GM21619 (cell line): ENCODE results near the gene NKAIN4.
"Not testable (repeated sequence)": the region's sequence is repeated elsewhere in the genome, so short reads cannot be mapped to it uniquely, and the experiment has no call there.

Experiments used
- ATAC-seq: cut with Tn5 transposase; IDR thresholded peaks from one replicate; pipeline ENCODE4 v1.9.1; 2021; ENCODE audit not compliant: unreplicated experiment

The NKAIN4 gene

DNA sequence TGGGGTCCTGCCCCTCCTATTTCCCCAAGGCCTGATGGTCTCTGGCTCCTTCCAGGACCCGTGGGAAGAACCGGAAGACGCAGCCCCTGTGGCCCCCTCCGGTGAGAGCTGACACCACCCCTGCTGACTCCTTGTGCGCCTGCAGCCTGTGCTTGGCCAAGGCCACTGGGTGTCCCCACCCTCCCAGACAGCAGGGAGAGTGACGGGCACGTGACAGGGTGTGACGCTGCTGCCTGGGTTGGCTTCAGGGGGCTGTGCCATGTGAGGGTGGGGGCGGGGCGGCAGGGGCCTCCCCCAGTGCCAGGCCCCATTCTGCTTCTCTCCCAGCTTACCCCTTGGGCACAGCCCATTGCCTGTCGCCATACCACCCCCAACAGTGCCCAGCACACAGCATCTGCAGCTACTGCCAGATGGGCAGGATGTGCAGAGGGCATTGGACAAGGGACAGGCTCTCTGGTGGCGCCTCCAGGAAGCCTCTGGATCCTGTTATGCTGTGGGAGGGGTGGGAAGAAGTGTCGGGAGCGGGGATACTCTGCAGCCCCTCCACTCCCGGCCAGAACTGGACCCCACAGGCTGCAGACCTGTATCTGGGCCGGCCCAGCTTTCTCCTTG lies 15.6 kb downstream of the NKAIN4 start:
- no peak for ATAC-seq

DNA sequence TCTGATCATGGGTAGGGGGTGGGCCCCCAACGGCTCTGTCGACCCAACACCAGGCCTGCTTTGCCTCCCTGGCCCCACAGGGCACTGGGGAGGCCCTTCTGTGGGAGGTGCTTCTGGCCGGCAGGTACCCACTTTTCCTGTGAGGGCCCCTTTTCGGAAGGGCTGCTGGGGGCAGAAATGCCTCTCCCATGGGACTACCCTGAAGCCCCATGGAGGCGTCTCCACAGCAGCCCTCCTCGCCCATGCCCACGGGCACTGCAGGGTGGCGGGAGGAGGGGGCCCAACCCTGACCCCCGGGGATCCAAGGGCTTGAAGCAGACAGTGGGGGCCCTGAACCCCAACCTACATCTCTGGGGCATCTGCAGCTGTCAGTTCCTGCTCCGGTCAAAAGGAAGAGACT lies 16.2 kb downstream of the NKAIN4 start:
- ATAC-seq = no peak

DNA sequence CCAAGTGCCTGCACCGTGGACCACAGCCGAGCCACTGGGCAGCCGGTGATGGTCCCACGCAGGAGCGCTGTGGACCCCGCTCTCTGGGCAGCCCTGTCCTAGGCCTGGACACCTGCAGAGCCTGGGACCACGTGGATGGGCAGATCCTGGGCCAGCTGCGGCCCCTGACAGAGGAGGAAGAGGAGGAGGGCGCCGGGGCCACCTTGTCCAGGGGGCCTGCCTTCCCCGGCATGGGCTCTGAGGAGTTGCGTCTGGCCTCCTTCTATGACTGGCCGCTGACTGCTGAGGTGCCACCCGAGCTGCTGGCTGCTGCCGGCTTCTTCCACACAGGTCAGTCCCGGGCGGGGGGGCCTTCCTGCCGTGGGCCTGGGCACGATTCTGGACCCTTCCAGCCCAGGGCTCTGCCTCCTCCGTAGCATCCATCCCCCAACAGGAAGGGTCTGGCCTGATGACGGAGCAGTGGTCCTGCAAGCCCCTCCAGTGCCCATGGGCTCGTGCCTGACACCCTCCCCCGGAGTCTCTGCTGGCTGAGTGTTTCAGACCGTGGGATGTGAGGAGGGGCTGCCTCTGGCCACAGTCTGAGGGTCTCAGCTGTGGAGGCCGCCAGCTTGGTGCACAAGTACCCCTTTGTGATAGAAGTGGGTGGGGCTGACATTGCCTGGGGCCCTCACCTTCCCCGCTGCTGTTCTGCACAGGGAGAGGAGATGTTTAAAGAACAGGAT lies 18.0 kb downstream of the NKAIN4 start:
- ATAC-seq = no peak

DNA sequence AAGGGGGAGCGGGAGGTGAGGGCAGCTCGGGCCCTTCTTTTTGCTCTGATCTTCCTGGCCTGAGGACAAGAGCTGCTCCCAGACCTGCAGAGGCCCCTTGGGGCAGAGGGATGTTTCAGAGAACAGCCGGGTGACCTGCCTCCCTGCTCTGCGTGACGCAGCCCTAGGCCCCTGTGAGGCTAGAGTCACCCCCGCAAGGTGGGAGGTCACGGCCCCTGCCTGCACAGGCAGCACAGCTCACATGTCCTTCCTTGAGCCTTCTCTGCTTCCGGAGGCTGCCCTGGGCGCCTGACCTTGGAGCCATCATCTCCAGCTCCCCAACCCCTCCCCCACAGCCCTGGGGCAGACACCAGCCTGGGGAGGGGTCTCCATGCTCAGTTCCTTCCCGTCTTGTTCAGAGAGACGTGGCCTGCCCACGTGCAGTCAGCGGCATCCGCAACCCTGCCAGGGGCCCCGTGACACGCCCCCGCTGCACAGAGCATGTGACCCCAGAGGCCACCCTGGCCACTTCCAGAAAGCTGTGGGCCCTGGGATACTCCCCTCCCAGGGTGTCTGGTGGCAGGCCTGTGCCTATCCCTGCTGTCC lies 18.8 kb downstream of the NKAIN4 start, which contains the start of gene BIRC7:
Gene BIRC7, plus strand, starts transcription at position 507 of the 585 bp plus-strand sequence. CDS start 192 bp downstream, outside the sequence.
- ATAC-seq = no peak

DNA sequence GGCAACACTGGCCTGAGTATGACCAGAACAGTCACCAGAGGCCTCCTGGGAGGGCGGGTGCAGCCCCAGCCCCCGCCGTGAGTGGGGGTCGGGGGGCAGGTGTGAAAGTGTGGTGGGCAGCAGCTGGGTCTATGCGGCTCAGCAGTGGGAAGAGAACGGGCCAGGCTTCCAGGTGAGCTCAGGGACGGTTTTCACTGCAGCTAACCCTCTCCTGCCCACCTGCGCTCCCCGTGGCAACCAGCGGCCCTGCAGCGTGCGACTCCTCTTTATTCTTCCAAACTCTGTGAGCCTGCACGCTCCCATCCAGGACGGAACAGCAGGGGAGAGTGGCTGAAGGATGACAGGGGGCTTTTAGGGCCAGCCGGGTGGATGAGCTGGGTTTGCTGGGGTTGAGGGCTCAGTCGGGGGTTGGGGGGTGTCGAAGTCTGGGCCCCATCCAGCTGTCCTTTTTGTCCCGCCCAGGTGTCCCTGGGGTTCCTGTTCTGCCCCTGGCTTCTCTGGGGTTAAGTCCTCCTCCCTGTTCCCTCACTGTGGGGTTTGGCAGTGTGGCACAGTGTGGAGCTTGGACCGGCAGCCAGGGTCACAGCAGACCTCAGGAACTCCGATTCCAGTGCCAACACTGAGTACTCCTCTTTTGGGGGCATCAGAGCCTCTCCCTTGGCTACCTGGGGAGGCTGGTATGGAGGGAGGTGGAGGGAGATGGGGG lies 19.4 kb downstream of the NKAIN4 start:
- no peak for ATAC-seq

DNA sequence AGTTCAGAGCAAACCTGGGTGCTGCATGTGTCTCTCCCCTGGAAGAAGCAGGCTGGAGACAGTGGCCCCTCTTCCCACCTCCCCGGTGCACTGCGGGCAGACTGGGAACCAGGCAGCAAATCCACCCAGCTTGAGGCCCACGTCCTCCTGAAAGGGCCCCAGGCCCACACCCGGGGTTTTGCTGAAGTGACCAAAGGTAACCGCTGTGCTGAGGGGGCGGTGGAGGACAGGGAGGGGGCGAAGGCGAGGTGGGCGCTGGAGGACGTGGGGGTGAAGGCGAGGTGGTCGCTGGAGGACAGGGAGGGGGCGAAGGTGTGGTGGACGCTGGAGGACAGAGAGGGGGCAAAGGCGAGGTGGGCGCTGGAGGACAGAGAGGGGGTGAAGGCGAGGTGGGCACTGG lies 20.3 kb downstream of the NKAIN4 start:
- no peak for ATAC-seq

DNA sequence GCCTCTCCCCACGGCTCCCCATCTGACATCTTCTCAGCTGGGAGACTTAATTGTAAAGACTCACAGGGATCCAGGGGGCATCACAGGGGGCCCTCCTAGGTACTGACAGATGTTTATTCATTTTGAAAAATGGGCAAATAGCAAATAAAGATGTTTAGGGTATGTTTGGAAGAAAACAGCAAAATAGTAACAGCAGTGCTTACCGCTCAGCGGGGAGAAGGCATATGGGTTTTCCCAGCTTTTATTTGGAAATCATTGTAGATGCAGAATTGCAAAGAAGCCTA lies 21.3 kb downstream of the NKAIN4 start:
- ATAC-seq = no peak

DNA sequence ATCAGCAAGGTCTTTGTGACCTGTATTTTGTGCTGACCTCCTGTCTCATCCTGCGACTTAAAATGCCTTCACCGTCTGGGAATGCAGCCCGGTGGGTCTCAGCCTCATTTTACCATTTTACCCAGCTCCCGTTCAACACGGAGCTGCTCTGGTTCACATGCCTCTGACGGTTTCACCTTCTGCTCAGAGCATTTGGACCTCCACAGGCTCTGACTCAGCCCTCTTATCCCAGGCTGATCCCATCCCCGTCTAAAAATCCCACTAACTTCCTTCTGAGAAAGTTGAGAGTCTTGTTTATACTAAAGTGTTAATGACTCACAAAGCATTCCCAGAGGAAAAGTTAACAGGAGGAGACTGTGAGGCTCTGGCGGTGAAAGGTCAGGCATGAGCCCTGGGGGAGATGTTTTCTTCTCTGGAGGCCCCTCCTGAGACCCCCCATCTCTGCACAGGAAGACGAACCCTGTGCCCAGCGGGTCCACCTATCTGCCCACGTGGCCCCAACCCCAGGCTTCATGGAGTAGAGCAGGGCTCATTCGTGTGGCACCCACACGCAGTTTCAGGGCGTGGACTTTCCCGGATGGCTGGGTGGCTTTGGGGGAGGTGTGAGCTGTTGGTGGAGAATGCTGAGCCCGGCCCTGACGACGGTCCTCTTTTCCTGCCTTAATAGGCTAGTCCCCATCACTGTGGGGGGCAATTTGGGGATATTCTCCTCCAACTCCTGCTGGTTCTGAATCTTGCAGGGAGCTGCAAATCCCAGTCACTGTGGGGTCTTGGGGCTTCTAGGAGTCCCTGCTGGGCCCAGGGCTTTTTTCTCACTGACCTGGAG lies 21.8 kb downstream of the NKAIN4 start:
- ATAC-seq = no peak

DNA sequence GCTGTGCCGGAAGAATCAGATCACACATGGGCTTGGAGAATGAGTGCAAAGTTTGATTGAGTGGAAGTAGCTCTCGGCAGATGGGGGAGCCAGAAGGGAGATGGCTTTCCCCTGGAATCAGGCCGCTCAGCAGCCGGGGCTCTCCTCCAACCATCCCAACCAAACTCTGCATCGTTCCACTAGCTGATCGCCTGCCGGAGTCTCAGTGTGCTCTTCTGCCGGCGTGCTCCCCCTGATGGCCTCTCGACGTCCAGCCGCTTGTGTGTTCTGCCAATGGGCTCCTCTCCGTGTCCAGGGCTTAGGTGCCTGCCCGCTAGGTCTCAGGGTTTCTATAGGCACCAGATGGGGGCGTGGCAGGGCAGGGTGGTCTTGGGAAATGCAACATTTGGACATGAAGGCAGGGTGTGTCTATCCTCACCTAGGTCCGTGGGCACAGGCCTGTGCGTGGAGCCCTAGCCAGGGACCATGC lies 23.4 kb downstream of the NKAIN4 start:
- no peak for ATAC-seq

DNA sequence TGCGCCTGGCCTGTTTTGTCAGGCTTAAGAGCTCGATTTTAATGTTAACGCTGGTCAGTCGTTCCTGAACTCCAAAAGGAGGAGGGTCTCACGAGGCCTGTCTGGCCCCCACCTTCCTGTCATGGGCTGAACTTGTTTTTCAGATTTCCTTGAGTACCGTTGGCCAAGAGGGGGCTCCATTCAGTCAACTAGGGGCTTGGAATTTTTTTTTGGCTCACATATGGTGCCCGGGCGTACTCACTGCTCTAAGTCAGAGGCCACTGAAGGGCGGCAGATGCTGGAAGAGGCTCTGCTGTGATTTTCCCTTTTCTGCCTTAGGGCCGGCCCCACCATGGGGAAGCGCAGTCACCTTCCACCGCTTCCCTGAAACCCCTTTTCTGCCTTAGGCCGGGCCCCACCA lies 25.5 kb downstream of the NKAIN4 start:
- ATAC-seq = no peak

DNA sequence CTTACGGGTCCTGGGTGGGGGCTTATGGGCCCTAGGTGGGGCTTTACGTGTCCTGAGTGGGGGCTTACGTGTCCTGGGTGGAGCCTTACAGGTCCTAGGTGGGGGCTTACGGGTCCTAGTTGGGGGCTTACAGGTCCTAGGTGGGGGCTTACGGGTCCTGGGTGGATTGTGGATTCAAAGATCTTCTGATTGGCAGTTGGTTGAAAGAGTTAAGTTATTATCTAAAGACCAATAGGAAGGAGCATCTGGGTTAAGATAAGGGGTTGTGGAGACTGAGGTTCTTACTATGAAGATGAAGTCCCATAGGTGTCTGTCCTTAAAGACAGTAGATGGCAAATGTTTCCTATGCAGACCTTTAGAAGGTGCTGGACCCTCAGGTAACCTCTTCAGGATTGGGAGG lies 27.0 kb downstream of the NKAIN4 start:
- no peak for ATAC-seq

DNA sequence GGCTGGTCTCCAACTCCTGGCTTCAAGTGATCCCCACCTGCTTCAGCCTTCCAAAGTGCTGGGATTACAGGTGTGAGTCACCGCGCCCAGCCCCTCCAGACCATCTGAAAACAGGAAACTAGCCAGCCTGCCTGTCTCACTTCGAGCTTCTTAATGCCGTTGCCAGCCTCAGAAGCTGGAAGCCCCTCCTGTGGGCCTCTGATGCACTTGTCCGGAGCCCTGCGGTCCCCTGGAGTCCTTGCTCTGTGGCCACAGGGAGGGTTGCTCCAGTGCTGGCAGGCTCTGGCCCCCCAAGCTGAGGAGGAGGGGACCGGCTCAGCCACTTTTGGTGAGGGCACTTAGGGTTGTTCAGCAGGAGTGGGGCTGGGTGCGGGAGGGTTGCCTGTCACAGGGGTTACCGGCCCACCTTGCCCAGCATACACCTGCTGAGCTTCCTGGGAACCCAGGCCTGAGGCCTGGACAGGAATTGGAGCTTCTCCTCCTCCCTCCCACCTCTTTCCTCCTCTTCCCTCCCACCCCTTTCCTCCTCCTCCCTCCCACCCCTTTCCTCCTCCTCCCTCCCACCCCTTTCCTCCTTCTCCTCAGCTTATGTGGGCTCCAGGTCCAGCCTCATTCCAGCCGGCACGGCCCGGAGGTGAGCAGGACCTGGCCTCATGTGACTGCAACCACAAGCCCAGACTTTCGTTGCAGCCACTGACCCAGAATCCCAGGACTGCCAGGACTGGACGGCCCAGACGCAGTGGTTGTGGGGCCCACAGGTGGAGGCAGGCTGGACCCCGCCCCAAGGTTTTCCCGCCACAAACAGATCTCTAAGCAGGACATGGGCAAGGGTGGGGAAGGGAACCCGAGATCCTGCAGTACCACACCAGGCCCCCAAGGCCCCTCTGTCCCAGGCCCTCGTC lies 28.0 kb downstream of the NKAIN4 start:
- no peak for ATAC-seq

DNA sequence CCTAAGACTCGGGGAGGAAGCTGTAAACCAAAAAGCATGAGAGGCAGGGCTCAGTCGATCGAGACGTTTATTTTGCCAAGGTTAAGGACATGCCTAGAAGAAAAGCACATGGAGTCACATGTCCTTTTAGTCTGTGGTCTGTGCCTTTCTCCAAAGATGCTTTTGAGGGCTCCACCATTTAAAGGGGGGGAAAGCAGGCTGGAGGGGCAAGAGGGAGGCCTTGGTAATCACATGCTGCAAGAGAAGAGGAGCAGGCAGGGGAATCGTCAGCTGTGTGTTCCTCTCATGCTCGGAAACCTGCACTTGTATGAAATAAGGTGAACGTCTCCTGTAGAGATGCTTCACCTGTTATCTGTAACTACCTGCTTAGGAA lies 29.2 kb downstream of the NKAIN4 start:
- ATAC-seq = no peak

DNA sequence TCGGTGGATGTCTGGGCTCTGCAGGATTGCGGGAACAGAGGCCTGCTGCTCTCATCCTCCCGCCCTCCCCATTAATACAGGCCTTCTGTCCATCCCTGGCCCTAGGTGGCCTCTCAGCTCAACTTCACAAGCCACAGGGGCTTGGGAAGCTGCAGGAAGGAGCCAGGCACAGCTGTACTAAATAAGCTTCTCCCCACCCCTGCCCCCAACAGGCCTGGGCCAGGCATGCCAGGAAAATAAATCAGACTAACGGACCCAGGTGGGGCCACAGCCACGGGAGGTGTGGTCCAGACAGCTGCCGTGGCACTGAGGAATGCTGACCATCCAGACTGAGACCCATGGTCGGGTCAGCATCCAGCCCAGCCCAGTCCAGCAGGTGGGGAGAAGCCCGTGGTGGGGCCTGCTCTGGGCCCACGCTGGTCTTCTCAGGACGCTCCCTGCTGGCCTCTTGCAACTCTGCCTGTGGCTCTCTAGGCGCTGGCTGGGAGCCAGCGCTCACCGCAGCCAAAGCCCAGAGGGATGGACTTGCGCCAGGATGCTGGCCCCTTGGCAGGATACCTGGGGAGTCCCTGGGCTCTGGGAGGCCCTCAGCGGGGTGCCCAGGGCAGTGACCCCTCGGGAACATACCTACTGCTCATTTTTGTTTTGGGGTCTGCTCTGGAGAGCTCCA lies 29.7 kb downstream of the NKAIN4 start:
- ATAC-seq = no peak

DNA sequence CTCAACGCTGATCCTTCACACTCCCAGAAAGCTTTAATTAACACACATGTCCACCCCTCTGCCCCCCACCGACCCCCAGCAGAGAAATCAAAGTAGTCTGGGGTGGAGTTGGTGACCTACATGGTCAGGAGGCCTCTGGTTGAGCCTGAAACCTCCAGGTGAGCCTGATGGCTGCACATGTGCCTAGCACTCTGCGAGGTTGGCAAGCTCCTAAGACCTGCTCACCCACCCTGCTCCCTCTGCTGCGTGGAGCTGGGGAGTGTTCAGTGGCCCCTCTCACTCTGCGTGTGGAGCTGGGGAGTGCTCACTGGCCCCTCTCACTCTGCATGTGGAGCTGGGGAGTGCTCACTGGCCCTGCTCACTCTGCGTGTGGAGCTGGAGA lies 30.4 kb downstream of the NKAIN4 start:
- ATAC-seq = no peak

DNA sequence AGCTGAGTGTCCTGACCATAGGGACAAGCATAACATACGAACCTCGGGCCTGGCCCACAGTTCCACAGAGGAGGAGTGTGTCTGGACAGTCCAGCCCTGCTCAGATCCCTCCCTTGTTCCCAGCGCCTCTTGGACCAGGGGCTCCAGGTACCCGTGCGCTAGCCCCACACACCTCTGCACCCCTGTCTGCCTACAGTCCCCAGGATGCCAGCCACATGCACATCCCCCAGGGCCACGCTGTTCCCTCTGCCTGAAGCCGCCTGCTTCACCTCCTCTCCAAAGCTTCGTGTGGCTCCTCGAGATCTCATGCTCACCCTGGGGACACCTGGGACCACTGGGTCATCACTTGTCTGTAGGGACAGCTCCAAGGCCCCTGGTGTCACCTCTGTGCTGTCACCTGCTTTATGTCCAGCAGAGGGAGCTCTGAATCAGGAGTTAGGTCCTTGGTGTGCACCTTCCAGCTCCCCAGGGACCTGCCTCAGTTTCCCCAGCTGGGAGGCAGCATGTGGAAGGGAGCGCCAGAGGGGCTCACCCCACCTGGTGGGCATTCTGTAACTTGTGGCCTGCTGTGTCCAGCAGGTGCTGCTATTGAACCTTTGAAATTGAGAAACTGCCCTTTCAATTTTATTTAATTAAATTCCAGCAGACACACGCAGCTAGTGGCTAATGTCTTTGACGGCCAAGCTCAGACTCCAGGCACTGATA lies 31.0 kb downstream of the NKAIN4 start:
- no peak for ATAC-seq

DNA sequence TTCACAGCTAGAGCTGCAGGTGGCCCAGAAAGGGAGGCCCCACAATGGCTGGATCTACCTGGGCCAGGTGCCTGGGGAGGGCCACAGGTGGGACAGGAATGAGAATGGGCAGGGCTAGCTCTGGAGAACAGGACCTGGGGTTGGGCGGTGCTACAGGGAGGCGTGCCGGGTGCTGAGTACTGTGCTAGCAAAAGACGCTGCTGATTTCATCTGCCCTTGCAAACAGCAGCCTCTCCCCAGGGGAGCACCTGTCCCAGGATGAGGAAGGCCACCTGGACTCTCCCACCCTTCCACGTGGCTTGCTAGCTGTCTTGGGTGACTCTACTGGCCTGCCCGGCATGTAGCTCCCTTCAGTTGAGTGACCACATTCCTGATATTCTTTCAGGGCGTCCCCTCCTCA lies 31.7 kb downstream of the NKAIN4 start:
- no peak for ATAC-seq

DNA sequence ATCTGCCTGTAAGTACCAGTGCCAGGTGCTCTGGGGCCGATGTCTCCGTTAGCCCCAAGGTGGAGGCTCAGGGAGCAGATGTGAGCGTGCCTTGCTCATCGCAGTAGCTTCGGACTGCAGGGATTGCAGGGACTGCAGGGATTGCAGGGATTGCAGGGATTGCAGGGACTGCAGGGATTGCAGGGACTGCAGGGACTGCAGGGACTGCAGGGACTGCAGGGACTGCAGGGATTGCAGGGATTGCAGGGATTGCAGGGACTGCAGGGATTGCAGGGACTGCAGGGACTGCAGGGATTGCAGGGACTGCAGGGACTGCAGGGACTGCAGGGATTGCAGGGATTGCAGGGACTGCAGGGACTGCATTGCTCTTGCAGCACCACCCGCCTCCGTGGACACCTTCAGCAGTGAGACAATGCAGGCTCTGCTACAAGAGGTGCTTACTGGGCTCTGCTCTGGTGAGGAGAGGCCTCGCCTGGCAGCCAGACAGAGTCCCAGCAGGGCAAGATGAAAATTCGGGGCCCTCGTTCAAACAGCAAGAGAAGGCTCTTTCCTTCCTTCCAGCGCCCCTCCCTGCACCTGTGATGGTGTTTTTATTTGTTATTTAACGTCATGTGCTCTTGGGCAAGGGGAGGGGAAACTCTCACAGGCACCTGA lies 32.7 kb downstream of the NKAIN4 start:
- not testable (repeated sequence) for ATAC-seq
